Stimulated activated CD4-positive, alpha-beta T cell treated with anti-CD3 and anti-CD28 coated beads, Interleukin-2, amount 100 ng/mL, for 48 hours (primary cell): ENCODE measurements around the gene B4GALT1.
"Not testable (repeated sequence)": the region's sequence is repeated elsewhere in the genome, so short reads cannot be mapped to it uniquely, and the experiment has no call there.

Experiments
- DNase-seq, 2 donors: peaks; one replicate each; pipeline ENCODE4 v3.0.0-alpha.2; 2020

The B4GALT1 gene

DNA sequence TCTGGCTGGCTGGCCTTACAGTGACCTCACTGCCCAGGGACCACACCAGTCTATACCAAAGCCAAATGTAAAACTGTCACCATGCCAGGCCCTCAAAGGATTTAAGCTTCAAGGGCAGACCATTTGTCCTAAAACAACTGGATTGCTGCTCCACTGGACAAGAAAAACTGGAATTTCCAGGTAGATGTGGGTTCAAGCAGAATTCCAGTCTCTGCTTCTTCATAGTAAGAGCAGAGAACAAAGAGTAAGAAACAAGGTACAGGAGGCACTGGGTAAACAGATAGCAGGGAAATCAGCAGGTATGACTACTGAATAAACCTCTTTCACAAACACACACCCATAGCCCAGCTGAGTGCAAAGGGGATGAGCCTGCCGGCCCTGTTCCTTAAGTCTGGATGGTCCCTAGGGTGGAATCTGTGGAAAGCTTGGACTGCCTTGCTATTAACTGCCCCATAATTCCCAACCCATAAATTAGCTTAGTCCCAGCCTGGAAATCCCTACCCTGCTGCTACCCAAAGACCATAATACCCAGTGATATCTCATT lies 5.5 kb downstream of the B4GALT1 start:
- no peak for DNase-seq

- no peak for DNase-seq
These were observed 6.0 kb downstream of the B4GALT1 start for GRCh38 chr9:33161011-33161588.

DNA sequence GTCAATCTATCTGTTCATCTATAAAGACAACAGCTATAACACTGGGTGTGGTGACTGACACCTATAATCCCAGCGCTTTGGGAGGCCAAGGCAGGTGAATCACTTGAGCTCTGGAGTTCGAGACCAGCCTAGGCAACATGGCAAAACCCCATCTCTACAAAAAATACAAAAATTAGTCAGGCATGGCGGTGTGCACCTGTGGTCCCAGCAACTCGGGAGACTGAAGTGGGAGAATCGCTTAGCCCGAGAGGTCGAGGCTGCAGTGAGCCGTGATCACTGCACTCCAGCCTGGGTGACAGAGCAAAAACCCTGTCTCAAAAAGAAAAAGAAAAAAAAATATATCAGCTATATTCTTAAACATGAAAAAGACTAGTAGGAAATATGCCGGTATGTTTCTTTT lies 6.7 kb downstream of the B4GALT1 start:
- DNase-seq = not testable (repeated sequence)

DNA sequence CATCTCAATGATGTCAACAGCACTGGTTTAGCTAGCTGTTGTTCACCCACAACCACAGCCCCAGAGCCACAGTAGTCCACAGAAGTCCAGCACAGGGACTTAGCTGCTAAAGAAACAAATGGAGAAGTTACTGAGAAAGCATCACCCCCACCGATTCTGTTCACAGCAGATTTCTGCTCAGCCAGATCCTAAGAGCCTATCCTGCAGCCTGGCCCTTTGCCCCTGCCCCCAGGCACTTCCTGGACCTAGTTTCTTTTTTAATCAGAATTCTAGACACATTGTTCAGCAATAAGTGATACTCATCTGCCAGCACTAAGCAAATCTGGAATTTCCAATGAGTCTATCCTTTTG lies 7.4 kb downstream of the B4GALT1 start:
- peak; percentile 42 to 50 for DNase-seq

DNA sequence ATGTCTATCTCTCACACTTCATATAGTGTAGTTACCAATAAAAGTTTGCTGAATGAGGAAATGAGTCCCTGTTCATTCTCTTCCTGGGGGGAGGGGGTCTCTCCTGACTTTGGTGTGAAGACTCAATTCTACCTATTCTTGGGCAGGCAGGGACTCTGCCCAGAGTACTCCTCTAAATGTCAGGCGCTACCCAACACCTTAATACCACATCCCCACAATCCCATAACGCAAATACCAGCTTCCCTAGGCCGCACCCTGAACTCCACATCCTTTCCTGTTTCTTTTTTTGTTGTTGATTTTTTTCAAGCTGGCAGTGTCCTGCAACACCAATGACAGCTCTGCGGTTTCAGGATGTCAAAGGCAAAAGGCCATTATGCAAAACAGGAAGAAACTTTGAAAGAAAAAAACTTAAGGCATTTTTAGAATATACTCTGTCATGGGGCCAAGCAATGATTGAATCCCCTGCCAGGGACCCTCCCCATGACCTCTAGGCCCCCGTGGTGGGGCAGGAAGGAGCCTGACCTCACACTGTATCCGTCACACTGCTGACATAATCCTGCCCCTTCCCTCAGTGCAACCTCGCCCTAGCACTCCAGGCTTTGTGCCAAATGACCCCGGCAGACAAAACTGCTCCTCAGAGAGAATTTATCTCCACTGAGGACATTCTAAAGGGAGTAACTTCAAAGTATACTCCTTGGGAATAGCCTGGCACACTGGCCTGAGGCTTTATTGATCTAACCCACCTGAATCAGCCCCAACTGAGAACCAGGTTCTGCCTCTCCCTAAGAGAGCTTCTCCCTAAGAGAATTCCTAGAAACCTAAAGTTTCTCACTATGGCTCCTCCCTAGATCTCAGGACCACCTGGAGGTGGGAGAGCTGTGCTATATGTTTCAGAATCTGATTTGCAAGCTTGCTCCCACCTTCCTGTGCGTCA lies 8.0 kb downstream of the B4GALT1 start:
- no peak for DNase-seq

DNA sequence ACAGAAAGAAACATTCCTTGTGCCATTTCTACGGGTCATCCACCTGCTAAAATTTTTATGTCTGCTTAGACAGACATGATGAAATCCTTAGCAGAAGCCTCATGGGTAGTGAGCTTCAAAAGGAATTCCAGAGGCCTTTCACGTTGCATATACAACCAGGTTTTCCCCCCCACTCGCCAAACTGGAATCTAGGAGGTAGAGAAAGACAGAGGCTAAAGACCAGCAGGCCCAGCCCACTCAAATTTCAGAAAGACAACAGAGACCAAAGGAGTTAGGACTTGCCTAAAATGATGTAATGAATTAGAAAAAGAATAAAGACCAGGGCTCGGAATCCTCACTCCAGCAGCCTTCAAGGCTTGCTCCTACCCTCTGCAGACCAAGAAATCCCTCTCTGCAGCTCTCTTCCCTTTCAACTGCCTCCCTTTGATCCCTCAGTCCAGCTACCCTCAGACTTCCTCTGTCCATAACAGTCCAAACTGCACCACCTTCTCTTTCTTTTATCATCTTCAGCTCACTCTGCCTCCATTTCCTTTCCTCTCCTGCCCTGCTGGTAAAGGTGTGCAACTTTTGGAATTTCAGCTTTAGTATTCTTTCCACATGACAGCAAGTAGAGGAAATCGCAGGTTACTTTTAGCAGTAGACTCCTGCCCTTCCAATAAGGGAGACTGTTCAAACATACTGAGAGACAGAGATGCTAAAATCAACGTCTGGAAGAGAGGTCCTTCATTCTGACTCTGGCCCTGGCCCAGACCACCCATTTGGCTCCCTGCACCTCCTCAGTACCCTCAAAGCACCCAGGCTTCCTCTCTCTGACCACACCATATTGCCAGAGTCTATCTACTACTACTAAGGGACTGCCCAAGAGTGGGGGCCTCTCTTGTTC lies 8.9 kb downstream of the B4GALT1 start:
- no peak for DNase-seq

DNA sequence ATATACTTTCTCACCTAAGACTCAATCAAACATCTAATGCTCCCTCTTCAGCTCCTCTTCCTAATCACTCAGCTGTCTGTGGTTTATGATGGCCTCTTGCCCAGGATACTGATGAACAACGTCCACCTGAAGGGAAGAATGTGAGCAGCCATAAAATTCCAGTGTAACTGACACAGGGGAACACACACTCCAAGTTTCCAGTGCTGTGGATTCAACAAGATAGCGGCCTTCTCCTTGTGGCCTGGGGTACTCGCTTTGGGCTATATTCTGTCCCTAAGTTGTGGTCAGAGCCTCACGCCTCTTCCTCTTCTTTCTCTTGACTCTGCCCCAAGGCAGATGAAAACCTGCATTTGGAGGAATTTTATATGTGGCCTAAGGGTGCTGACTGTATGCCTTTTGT lies 11.7 kb downstream of the B4GALT1 start:
- DNase-seq = no peak

GRCh38 chr9:33154371-33154770 lies 12.8 kb downstream of the B4GALT1 start:
- no peak for DNase-seq

DNA sequence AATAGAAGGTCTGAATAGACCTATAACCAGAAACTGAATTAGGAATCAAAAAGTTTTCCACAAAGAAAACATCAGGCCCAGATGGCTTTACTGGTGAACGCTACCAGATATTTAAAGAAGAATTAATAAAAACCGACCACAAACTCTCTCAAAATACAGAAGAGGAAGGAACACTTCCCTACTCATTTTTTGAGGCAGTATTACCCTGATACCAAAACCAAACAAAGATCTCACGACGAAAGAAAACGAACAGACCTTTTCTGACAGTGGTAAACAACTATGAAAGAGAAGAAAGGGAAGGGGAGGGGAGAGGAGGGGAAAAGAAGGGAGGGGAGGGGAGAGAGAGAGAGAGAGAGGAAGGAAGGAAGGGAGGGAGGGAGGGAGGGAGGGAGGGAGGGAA lies 13.5 kb downstream of the B4GALT1 start:
- no peak for DNase-seq

- DNase-seq = no peak
These were observed 14.1 kb downstream of the B4GALT1 start for GRCh38 chr9:33153001-33153400.

GRCh38 chr9:33151601-33152000 lies 15.5 kb downstream of the B4GALT1 start:
- DNase-seq = no peak

GRCh38 chr9:33151007-33151557 lies 16.1 kb downstream of the B4GALT1 start:
- no peak for DNase-seq

- no peak for DNase-seq
These were observed 18.6 kb downstream of the B4GALT1 start for GRCh38 chr9:33148367-33149014.

- no peak for DNase-seq
These were observed 19.5 kb downstream of the B4GALT1 start for GRCh38 chr9:33147416-33148169.

- DNase-seq = no peak
These were observed 20.8 kb downstream of the B4GALT1 start for GRCh38 chr9:33146298-33146697.

DNA sequence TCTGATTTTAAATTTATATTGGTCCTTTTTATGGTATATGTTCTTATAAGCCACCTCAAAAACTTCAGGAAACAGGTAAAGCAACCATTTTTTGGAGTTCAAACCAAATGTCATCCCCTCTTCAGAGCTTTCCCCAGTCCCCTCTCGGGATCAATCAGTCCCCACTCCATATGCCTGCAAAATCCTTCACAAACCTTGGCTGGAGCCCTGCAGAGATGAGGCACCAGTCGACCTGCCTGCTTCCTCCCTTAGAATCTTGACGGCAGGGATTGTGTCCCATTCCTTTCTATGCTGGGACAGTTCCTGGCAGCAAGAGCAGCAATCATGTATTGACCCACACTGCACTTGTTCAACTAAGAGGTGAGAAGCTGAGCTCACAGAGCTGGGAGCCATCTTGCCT lies 22.6 kb downstream of the B4GALT1 start:
- DNase-seq = no peak

DNA sequence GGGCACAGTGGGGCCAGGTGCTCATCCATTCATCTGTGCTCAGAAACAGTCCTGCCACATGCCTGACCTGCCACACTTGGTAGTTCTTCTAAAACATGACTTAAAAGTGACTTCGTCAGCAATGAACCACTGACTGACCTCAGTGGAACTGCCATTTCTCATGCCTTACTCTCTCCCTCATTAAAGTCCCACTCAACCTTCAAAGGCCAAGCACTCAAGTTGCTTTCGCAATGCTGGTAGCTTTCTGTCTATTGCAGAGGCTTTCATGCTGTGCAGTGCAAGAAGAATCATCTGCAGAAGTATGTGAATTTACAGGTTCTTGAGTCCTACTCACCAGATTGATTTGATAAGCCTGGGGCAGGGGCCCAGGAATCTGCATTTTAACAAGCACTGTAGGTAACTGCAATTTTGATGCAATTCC lies 23.9 kb downstream of the B4GALT1 start:
- DNase-seq = no peak

GRCh38 chr9:33142535-33142934 lies 24.6 kb downstream of the B4GALT1 start:
- no peak for DNase-seq

DNA sequence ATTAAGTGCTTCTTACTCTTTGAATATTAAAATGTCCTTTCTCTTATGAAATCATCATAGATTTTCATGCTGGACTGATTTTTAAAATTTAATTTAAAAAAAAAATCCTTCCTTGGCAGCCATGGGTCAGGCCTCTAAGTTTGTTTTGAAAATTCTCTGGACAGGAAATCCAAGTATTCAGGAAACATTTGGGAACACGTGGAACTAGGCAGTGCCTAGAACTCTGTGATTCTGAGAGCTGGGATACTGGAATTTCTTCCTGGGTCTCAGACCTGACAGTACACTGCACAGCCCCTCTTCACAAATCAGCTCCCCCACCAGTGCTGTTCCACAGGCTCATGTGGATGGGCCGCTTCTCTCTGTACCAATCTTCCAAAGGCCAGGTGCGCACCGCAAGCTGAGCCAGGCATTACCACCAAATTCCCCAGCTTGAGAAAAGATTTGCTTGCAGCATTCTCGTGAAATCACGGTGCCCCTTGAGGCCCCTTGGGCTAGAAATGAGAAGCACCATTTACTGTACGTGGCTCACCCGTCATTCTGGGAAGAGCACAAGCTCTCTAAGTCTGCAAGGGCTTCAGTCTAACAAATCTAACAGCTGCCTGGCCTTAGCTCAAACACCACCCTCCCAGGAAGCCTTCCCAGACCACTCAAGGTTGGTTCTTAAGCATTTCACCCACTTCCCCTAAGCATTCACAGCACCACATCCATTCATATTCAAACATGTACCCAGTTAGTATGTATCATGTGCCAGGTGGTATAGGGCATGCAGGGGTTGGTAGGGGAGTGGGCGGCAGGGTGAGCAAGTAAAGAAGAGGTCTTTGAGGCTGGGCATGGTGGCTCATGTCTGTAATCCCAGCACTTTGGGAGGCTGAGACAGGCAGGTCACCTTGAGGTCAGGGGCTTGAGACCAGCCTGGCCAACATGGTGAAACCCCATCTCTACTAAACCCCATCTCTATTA lies 26.5 kb downstream of the B4GALT1 start:
- no peak for DNase-seq
